Neuronal stem cell (in vitro differentiated cells): ENCODE measurements around the gene HOXA2.

Experiments
- DNase-seq: peaks from one replicate; pipeline ENCODE4 v3.0.0-alpha.2; 2013; ENCODE audit warnings: low spot score
- H2AFZ ChIP-seq: one replicate; pipeline ENCODE4 v1.6.1; 2013; ENCODE audit warnings: mild to moderate bottlenecking, low read length, inconsistent platforms
- H2AK5ac ChIP-seq: 2 replicates; pipeline ENCODE4 v1.6.1; 2013; ENCODE audit warnings: low read depth, mild to moderate bottlenecking, inconsistent platforms, low read length, moderate library complexity, mixed read lengths
- H2BK120ac ChIP-seq: 2 replicates; pipeline ENCODE4 v1.6.1; 2013; ENCODE audit warnings: low read depth, mild to moderate bottlenecking, inconsistent platforms, low read length, moderate library complexity, mixed read lengths
- H2BK12ac ChIP-seq: one replicate; pipeline ENCODE4 v1.6.1; 2013; ENCODE audit warnings: low read length, inconsistent platforms
- H2BK15ac ChIP-seq: 2 replicates; pipeline ENCODE4 v1.6.1; 2013; ENCODE audit warnings: mild to moderate bottlenecking, low read length, inconsistent platforms, mixed read lengths
- H2BK5ac ChIP-seq: one replicate; pipeline ENCODE4 v1.6.1; 2013; ENCODE audit warnings: inconsistent platforms, mild to moderate bottlenecking, low read length, moderate library complexity
- H3K14ac ChIP-seq: one replicate; pipeline ENCODE4 v1.6.1; 2013; ENCODE audit warnings: low read length, inconsistent platforms
- H3K18ac ChIP-seq: 2 replicates; pipeline ENCODE4 v1.6.1; 2013; ENCODE audit warnings: low read length, inconsistent platforms
- H3K23ac ChIP-seq: 2 replicates; pipeline ENCODE4 v1.6.1; 2013; ENCODE audit warnings: low read depth, mild to moderate bottlenecking, mixed read lengths, low read length, inconsistent platforms; ENCODE audit not compliant: poor library complexity
- H3K27ac ChIP-seq: replicated peaks from 3 replicates; pipeline ENCODE4 v1.5.1; 2013; ENCODE audit warnings: low read length, inconsistent platforms
- H3K27me3 ChIP-seq, 3 experiments: 2 replicates each; pipeline ENCODE4 v1.6.1; 2013; ENCODE audit warnings: low read length in 3 of 3, mild to moderate bottlenecking in 2 of 3, inconsistent platforms in 1 of 3, low read depth in 1 of 3, mixed read lengths in 1 of 3, moderate library complexity in 1 of 3; ENCODE audit not compliant: control insufficient read depth in 3 of 3, insufficient read depth in 3 of 3
- H3K36me3 ChIP-seq, 2 donors: replicated peaks in 1 of 2; 2 replicates each; pipeline ENCODE4 v1.6.1; 2013; ENCODE audit warnings: low read length in 2 of 2; ENCODE audit not compliant: control insufficient read depth in 2 of 2, insufficient read depth in 2 of 2
- H3K4ac ChIP-seq: 2 replicates; pipeline ENCODE4 v1.6.1; 2013; ENCODE audit warnings: inconsistent platforms, mild to moderate bottlenecking, low read length, moderate library complexity
- H3K4me1 ChIP-seq, 2 donors: 1 replicate in 1 of 2; 2 replicates in 1 of 2; pipeline ENCODE4 v1.6.1; 2013; ENCODE audit warnings: low read length in 2 of 2, low read depth in 1 of 2; ENCODE audit not compliant: control insufficient read depth in 2 of 2, insufficient read depth in 1 of 2
- H3K4me2 ChIP-seq: one replicate; pipeline ENCODE4 v1.6.1; 2013; ENCODE audit warnings: mild to moderate bottlenecking, low read length, inconsistent platforms; ENCODE audit not compliant: insufficient read depth, poor library complexity, severe bottlenecking
- H3K4me3 ChIP-seq, 2 donors: 2 replicates each; pipeline ENCODE4 v1.5.1; 2013; ENCODE audit warnings: low read length in 2 of 2, mild to moderate bottlenecking in 2 of 2, inconsistent platforms in 1 of 2, moderate library complexity in 1 of 2
- H3K79me1 ChIP-seq: one replicate; pipeline ENCODE4 v1.6.1; 2013; ENCODE audit warnings: low read depth, mild to moderate bottlenecking, inconsistent platforms, low read length, moderate library complexity
- H3K9ac ChIP-seq: one replicate; pipeline ENCODE4 v1.6.1; 2013; ENCODE audit warnings: mild to moderate bottlenecking, low read depth, low read length, inconsistent platforms; ENCODE audit not compliant: poor library complexity
- H3K9me3 ChIP-seq, 2 donors: replicated peaks in 1 of 2; 2 replicates each; pipeline versions ENCODE3 to v1.6.1; 2013; ENCODE audit warnings: low read length in 2 of 2, mild to moderate bottlenecking in 2 of 2, inconsistent platforms in 1 of 2, low read depth in 1 of 2, mixed read lengths in 1 of 2, moderate library complexity in 1 of 2; ENCODE audit not compliant: control insufficient read depth in 2 of 2, insufficient read depth in 1 of 2
- H4K8ac ChIP-seq: one replicate; pipeline ENCODE4 v1.6.1; 2013; ENCODE audit warnings: low read depth, mild to moderate bottlenecking, inconsistent platforms, low read length, moderate library complexity
- H4K91ac ChIP-seq: one replicate; pipeline ENCODE4 v1.6.1; 2013; ENCODE audit warnings: low read length, low read depth, mild to moderate bottlenecking, inconsistent platforms; ENCODE audit not compliant: poor library complexity
- WGBS, 2 donors: extraction: QIAGEN DNeasy Blood & Tissue Kit; methylation state at CpG; one replicate each; pipeline ENCODE4 v1.1.7; 2013; ENCODE audit warnings: missing lambda C conversion rate in 2 of 2, mixed read lengths in 1 of 2; ENCODE audit not compliant: insufficient read length in 2 of 2, insufficient replicate concordance in 1 of 2; ENCODE audit errors: extremely low coverage in 2 of 2; 5-methylcytosine and 5-hydroxymethylcytosine counted together

The HOXA2 gene

GRCh38 chr7:27128034-27128433 lies 25.6 kb upstream of the HOXA2 start:
- no peaks in the 10 kb centered on the region for H3K36me3 ChIP-seq
- no peak overlapping the region for H2BK120ac ChIP-seq
- no peak overlapping the region for H3K27ac ChIP-seq
- H3K4me2 ChIP-seq = no peak overlapping the region
- H3K4me1 ChIP-seq = peaks cover 0 to 3% of the 10 kb centered on the region in 2 donors
- no peak overlapping the region for H2AFZ ChIP-seq
- H3K18ac ChIP-seq = no peak overlapping the region
- H2AK5ac ChIP-seq = no peak overlapping the region
- no peak overlapping the region for H2BK5ac ChIP-seq
- H3K23ac ChIP-seq = no peak overlapping the region
- peaks cover 40 to 100% (median 95%) of the 10 kb centered on the region in 3 experiments for H3K27me3 ChIP-seq
- no peak for DNase-seq
- peaks cover 0 to 10% of the 10 kb centered on the region in 2 donors for H3K9me3 ChIP-seq
- WGBS, 2 donors = no CpG with 5 or more reads among the region's 2 CpGs
- H2BK15ac ChIP-seq = no peak overlapping the region
- H3K9ac ChIP-seq = no peak overlapping the region
- no peak overlapping the region for H3K4ac ChIP-seq
- no peak overlapping the region for H2BK12ac ChIP-seq
- no peak overlapping the region for H3K14ac ChIP-seq
- no peaks in the 10 kb centered on the region for H3K79me1 ChIP-seq
- H4K91ac ChIP-seq = no peak overlapping the region
- no peak overlapping the region for H3K4me3 ChIP-seq
- H4K8ac ChIP-seq = no peak overlapping the region

GRCh38 chr7:27126596-27127327 lies 24.3 kb upstream of the HOXA2 start:
- Histone ChIP-seq H3K36me3 (no peaks in the 10 kb centered on the region), H2BK15ac (no peak overlapping the region), H3K9ac (no peak overlapping the region), H3K9me3 (peaks cover 0 to 12% of the 10 kb centered on the region in 2 donors), H3K18ac (no peak overlapping the region), H3K27me3 (peaks cover 52 to 100% (median 99%) of the 10 kb centered on the region in 3 experiments), H2AK5ac (no peak overlapping the region), H2BK5ac (no peak overlapping the region), H3K4ac (no peak overlapping the region), H3K4me3 (no peak overlapping the region), H3K23ac (no peak overlapping the region), H3K27ac (no peak overlapping the region), H3K4me1 (peaks cover 0 to 3% of the 10 kb centered on the region in 2 donors), H2BK12ac (no peak overlapping the region), H3K14ac (no peak overlapping the region), H2BK120ac (no peak overlapping the region), H3K79me1 (no peaks in the 10 kb centered on the region), H3K4me2 (no peak overlapping the region), H4K91ac (no peak overlapping the region), H2AFZ (no peak overlapping the region), H4K8ac (no peak overlapping the region)
- no peak for DNase-seq
- WGBS, 2 donors = no CpG with 5 or more reads among the region's 3 CpGs

- no peak overlapping the region for H3K27ac ChIP-seq
- H3K9ac ChIP-seq = no peak overlapping the region
- H4K91ac ChIP-seq = no peak overlapping the region
- H3K4me1 ChIP-seq = peaks cover 0 to under 1% of the 10 kb centered on the region in 2 donors
- H3K27me3 ChIP-seq = peaks cover 45 to 100% (median 96%) of the 10 kb centered on the region in 3 experiments
- no peak overlapping the region for H2BK15ac ChIP-seq
- no CpG with 5 or more reads among the region's 5 CpGs for WGBS, 2 donors
- no peak overlapping the region for H3K23ac ChIP-seq
- no peak overlapping the region for H2AFZ ChIP-seq
- no peak overlapping the region for H2BK5ac ChIP-seq
- H2AK5ac ChIP-seq = no peak overlapping the region
- no peak overlapping the region for H2BK12ac ChIP-seq
- H3K14ac ChIP-seq = no peak overlapping the region
- peaks cover 0 to 9% of the 10 kb centered on the region in 2 donors for H3K9me3 ChIP-seq
- no peak overlapping the region for H2BK120ac ChIP-seq
- no peak overlapping the region for H3K4me3 ChIP-seq
- no peak for DNase-seq
- H3K36me3 ChIP-seq = no peaks in the 10 kb centered on the region
- no peak overlapping the region for H3K4me2 ChIP-seq
- H3K79me1 ChIP-seq = no peaks in the 10 kb centered on the region
- no peak overlapping the region for H4K8ac ChIP-seq
- no peak overlapping the region for H3K18ac ChIP-seq
- no peak overlapping the region for H3K4ac ChIP-seq
These were observed 23.5 kb upstream of the HOXA2 start for GRCh38 chr7:27125986-27126394.

GRCh38 chr7:27124902-27125689 lies 22.6 kb upstream of the HOXA2 start:
- Histone ChIP-seq H4K8ac (no peak overlapping the region), H3K36me3 (no peaks in the 10 kb centered on the region), H2BK15ac (no peak overlapping the region), H3K18ac (no peak overlapping the region), H3K4me2 (no peak overlapping the region), H3K79me1 (no peaks in the 10 kb centered on the region), H4K91ac (no peak overlapping the region), H2BK12ac (no peak overlapping the region), H3K4me3 (no peak overlapping the region), H3K27ac (no peak overlapping the region), H3K9me3 (peaks cover 0 to 8% of the 10 kb centered on the region in 2 donors), H3K4ac (no peak overlapping the region), H2BK5ac (no peak overlapping the region), H3K4me1 (no peaks in the 10 kb centered on the region), H3K9ac (no peak overlapping the region), H3K14ac (no peak overlapping the region), H3K23ac (no peak overlapping the region), H2BK120ac (no peak overlapping the region), H3K27me3 (peaks cover 46 to 99% (median 96%) of the 10 kb centered on the region in 3 experiments), H2AFZ (no peak overlapping the region), H2AK5ac (no peak overlapping the region)
- no peak for DNase-seq
- no CpG with 5 or more reads among the region's 8 CpGs for WGBS, 2 donors
